Cardiac fibroblast (primary cell): ENCODE results near the gene VDR.
"Not testable (repeated sequence)": the region's sequence is repeated elsewhere in the genome, so short reads cannot be mapped to it uniquely, and the experiment has no call there.

Source experiments
- DNase-seq, 2 donors: peaks; one replicate each; pipeline versions ENCODE4 v3.0.0 to v3.0.0-alpha.2; 2010; ENCODE audit warnings: low read depth in 2 of 2
- H3K4me3 ChIP-seq, 2 donors: replicated peaks in 1 of 2; 1 replicate in 1 of 2; 2 replicates in 1 of 2; pipeline ENCODE4 v1.5.1; 2011; ENCODE audit warnings: low read depth in 2 of 2, low read length in 2 of 2, mild to moderate bottlenecking in 2 of 2, moderate library complexity in 1 of 2
- CTCF ChIP-seq: IDR thresholded peaks from one replicate; pipeline ENCODE4 v1.5.1; 2011; ENCODE audit warnings: low read depth, mild to moderate bottlenecking, low read length, inconsistent platforms

Gene VDR

DNA sequence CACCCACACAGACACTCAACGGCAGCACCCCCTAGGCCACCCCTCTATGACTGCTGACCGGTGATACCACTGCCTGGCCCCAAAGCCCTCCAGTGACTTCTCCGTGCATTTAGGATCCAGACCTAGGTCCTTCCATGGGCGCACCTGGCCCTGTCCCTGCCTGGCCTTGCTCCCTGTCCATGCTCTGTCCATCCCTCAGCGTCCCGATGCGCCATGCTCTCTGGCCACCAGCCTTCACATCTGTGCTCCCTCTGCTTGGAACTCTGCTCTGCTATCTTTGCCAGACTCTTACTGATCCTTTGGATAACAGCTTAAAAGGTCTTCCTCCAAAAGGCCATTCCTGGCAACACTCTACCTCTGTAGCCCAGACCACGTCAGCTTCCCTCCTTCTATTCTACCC is 59.7 kb downstream of the VDR start:
- DNase-seq, result no peak
- no peak for TF ChIP-seq CTCF
- no peak overlapping the region for H3K4me3 ChIP-seq

DNA sequence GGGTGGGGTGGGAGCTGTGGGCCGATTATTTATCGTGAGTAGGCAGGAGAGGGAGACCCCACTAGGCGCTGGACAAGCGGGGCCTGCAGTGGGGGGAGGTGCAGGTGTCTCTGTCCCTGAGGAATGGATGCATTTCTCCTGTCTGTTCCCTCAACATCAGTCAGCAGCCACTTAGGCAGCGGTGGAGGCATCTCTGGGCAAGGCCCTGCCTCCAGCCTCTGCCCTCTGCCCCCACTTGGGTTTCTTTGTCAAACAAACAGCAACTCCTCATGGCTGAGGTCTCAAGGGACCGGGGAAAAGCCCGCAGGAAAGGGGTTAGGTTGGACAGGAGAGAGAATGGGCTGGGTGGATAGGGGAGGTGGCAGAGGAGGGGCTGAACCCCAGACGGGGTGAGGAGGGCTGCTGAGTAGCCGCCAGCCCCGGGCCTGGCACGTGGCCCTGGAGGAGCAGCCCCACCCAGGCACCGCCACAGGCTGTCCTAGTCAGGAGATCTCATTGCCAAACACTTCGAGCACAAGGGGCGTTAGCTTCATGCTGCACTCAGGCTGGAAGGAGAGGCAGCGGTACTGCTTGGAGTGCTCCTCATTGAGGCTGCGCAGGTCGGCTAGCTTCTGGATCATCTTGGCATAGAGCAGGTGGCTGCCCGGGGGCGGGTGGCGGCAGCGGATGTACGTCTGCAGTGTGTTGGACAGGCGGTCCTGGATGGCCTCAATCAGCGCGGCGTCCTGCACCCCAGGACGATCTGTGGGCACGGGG is 60.4 kb downstream of the VDR start:
- no peak for TF ChIP-seq CTCF
- peak in 1 of 2 donors; percentile 33 for DNase-seq
- H3K4me3 ChIP-seq, result no peak overlapping the region

DNA sequence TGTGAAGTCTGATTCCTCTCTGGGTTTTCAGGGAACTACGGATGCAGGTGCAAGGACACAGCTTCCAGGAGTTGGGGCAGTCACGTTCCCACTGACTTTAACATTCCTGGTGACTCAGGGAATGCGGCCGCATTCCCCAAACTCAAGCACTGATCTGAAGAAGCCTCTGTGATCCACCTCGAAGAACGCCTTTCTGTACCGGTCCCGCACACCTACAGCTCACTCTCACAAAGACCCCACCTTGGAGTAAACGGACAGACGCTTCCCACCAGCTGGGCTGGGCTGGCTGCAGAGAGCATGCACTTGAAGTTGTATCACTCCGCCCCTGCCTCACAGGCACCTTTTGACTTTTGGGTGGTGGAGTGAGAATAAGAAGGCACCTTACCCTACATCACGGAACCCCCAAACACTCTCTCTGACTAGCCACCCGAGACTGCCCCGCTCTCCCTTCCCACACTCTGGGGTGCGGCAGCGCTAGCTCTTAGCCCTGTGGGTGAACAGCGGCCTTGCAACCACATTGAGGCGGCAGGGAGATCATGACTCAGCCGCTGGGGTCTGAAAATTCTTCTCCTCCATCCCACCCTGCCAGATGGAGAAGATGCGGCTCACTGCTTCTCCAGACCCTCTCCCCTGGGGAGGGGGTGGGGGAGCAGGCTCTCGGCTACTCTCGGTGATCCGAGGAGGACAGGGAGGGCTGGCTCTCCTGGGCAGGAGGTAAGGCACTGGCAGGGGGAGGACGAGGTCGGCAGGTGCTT is 61.4 kb downstream of the VDR start:
- no peak for DNase-seq
- no peak overlapping the region for H3K4me3 ChIP-seq
- TF ChIP-seq CTCF, result no peak

DNA sequence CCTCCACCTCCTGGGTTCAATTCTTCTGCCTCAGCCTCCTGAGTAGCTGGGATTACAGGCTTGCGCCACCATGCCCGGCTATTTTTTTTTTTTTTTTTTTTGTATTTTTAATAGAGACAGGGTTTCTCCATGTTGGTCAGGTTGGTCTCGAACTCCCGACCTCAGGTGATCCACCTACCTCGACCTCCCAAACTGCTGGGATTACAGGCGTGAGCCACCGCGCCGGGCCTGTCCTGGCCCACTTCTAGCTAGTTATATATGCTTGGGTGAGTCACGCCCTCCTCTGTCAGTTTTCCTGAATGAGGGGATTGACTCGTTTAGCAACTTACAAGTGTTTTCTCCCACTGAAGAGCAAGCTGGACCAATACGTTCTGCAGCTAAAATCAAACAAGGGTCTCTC is 62.3 kb downstream of the VDR start:
- not testable (repeated sequence) for H3K4me3 ChIP-seq, DNase-seq

DNA sequence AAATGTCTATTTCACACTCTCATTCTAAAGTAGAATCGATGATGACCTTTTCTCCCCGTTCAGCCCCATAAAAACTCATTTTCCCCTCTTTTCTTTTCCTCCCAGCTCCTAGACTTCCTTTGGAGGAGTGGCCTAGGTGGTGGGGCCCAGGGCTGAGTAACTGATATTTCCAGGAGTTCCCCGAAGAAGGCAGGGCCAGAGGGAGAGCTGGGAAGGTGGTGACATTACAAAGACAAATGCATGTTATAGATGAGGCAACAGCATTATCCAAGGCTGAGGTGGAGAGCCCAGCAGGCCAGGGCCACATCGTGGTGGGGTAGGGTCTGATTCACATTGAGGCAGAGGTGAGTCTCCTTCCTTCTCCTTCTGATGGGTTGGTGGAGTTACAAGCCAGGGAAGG is 62.9 kb downstream of the VDR start:
- no peak overlapping the region for H3K4me3 ChIP-seq
- DNase-seq, result peak; percentile 44 to 57
- no peak for TF ChIP-seq CTCF

DNA sequence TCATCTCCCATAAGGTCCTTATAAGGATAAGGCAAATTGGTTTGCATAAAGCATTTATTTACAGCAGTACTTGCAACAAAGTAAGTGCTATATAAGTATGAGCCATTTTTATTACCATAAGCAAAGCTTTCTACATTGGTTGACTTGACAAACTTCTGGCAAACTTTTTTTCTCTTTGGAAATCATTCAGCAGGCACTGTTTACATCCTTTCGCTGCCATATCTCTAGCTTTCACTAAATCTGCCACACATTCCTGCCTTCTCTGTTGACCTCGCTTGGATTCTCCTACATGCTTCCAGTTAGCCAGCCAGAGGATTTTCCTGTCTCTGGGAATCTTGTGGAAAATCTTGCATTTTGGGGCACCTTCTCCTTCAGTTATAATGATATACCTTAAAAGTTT is 63.3 kb downstream of the VDR start:
- TF ChIP-seq CTCF, result no peak
- peak in 1 of 2 donors; percentile 73 for DNase-seq
- no peak overlapping the region for H3K4me3 ChIP-seq

DNA sequence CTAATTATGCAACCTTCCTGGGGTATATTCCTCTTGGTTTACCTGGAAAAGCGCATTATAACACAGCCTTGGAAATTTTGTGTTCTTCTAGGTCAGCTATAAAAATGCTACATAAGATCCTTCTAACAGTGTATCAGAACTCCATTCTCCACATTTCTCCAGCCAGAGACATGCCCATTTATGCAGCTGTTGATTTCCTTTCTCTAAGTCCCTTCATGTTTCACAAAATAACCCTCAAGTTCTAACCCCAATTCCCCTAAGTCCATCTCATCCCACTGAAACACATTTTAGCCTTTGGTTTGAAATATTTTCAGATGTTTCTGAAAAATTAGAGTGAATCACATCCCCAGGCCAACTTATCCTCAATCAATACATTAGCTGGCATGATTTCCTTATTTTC is 64.2 kb downstream of the VDR start:
- H3K4me3 ChIP-seq, result no peak overlapping the region
- no peak for TF ChIP-seq CTCF
- no peak for DNase-seq
